Measurements from ENCODE around the gene RDH12. TPM values are rescaled to one million over a fixed set of nuclear protein-coding genes. Genes with fewer than 3 reads are reported as not detected.

The RDH12 gene
- total RNA-seq, 2 donors from 2014 or later: 0.13 to 0.18 TPM

GRCh38 chr14:67725171-67725570 is 23.5 kb downstream of the RDH12 start:
- peaks cover 4% of the 10 kb centered on the region for H3K9me3 ChIP-seq (ENCODE audit: control insufficient read depth, low read length)
- peaks cover 12% of the 10 kb centered on the region for H3K27me3 ChIP-seq (ENCODE audit: control insufficient read depth, insufficient read depth, low read length, poor library complexity, severe bottlenecking)
- no peak for TF ChIP-seq CTCF (conservative IDR thresholded peaks at IDR 0.05)
- 95% methylated on average over 5 of the region's 5 CpGs; no CpG with 5 or more reads in 1 of the 2 experiments for WGBS, 2 experiments (ENCODE audit: insufficient coverage in 1 of 2, insufficient read length in 1 of 2)
- H3K4me1 Mint-ChIP-seq: peaks cover 13% of the 10 kb centered on the region
- peaks cover 8% of the 10 kb centered on the region for H3K9me3 Mint-ChIP-seq
- no peaks in the 10 kb centered on the region for H3K4me1 ChIP-seq (ENCODE audit: control insufficient read depth, insufficient read depth, low read length)
- no peak overlapping the region for H3K4me3 Mint-ChIP-seq
- no peak overlapping the region for H3K9ac ChIP-seq (ENCODE audit: extremely low read depth, low read length, poor library complexity, severe bottlenecking)
- no peak for DNase-seq
- H3K27ac ChIP-seq (ENCODE audit: low read depth, low read length): no peak overlapping the region
- H3K27me3 Mint-ChIP-seq (ENCODE audit: insufficient read depth): peaks cover 14% of the 10 kb centered on the region
- no peak overlapping the region for H3K27ac Mint-ChIP-seq
- no peak overlapping the region for H3K4me3 ChIP-seq (ENCODE audit: low read length)
- H3K36me3 Mint-ChIP-seq (ENCODE audit: low read depth): no peaks in the 10 kb centered on the region
- no peaks in the 10 kb centered on the region for H3K36me3 ChIP-seq (ENCODE audit: control insufficient read depth, insufficient read depth, low read length)

- peaks cover 8% of the 10 kb centered on the region for H3K9me3 Mint-ChIP-seq
Measured at GRCh38 chr14:67727361-67727760, 25.7 kb downstream of the RDH12 start.

GRCh38 chr14:67728258-67728657 is 26.6 kb downstream of the RDH12 start:
- DNase-seq: no peak
- Histone ChIP-seq H3K36me3 (ENCODE audit: control insufficient read depth, insufficient read depth, low read length) (no peaks in the 10 kb centered on the region), H3K27me3 (ENCODE audit: control insufficient read depth, insufficient read depth, low read length, poor library complexity, severe bottlenecking) (no peaks in the 10 kb centered on the region), H3K9ac (ENCODE audit: extremely low read depth, low read length, poor library complexity, severe bottlenecking) (no peak overlapping the region), H3K9me3 (ENCODE audit: control insufficient read depth, low read length) (peaks cover 4% of the 10 kb centered on the region), H3K4me1 (ENCODE audit: control insufficient read depth, insufficient read depth, low read length) (no peaks in the 10 kb centered on the region), H3K4me3 (ENCODE audit: low read length) (no peak overlapping the region), H3K27ac (ENCODE audit: low read depth, low read length) (no peak overlapping the region)
- H3K36me3 Mint-ChIP-seq (ENCODE audit: low read depth): no peaks in the 10 kb centered on the region
- peaks cover 8% of the 10 kb centered on the region for H3K9me3 Mint-ChIP-seq
- no peak for TF ChIP-seq CTCF (conservative IDR thresholded peaks at IDR 0.05)
- peaks cover 13% of the 10 kb centered on the region for H3K4me1 Mint-ChIP-seq
- no peak overlapping the region for H3K4me3 Mint-ChIP-seq
- no peak overlapping the region for H3K27ac Mint-ChIP-seq
- H3K27me3 Mint-ChIP-seq (ENCODE audit: insufficient read depth): peaks cover 11% of the 10 kb centered on the region

More at GRCh38 chr14:67727361-67727760, 25.7 kb downstream of the RDH12 start:
- Mint-ChIP-seq H3K4me1 (peaks cover 13% of the 10 kb centered on the region), H3K4me3 (no peak overlapping the region), H3K27ac (no peak overlapping the region), H3K27me3 (ENCODE audit: insufficient read depth) (peaks cover 11% of the 10 kb centered on the region), H3K36me3 (ENCODE audit: low read depth) (no peaks in the 10 kb centered on the region)
- Histone ChIP-seq H3K9ac (ENCODE audit: extremely low read depth, low read length, poor library complexity, severe bottlenecking) (no peak overlapping the region), H3K4me3 (ENCODE audit: low read length) (no peak overlapping the region), H3K4me1 (ENCODE audit: control insufficient read depth, insufficient read depth, low read length) (no peaks in the 10 kb centered on the region), H3K27ac (ENCODE audit: low read depth, low read length) (no peak overlapping the region), H3K36me3 (ENCODE audit: control insufficient read depth, insufficient read depth, low read length) (no peaks in the 10 kb centered on the region), H3K27me3 (ENCODE audit: control insufficient read depth, insufficient read depth, low read length, poor library complexity, severe bottlenecking) (no peaks in the 10 kb centered on the region), H3K9me3 (ENCODE audit: control insufficient read depth, low read length) (peaks cover 4% of the 10 kb centered on the region)
- 78 to 96% methylated on average over 4 to 7 of the region's 7 CpGs for WGBS, 2 experiments (ENCODE audit: insufficient coverage in 1 of 2, insufficient read length in 1 of 2)
- TF ChIP-seq CTCF (conservative IDR thresholded peaks at IDR 0.05): no peak
- DNase-seq: no peak

Measured in endodermal cell (in vitro differentiated cells).